SK-N-SH treated with all-trans-retinoic acid at 6 μM for 48 hours (cell line): Measurements from ENCODE around the gene NAALADL2.

Experiments
- ARNTL ChIP-seq: fragments of 450-650 bp; formaldehyde crosslinking; IDR thresholded peaks from 2 replicates; pipeline ENCODE4 v1.5.0; 2020; ENCODE audit warnings: low read depth, mild to moderate bottlenecking, moderate library complexity, borderline replicate concordance
- BACH2 ChIP-seq: fragments of 250-450 bp; sonication (Bioruptor Pico); IDR thresholded peaks from 2 replicates; pipeline ENCODE4 v1.9.0; 2021; ENCODE audit warnings: mild to moderate bottlenecking, borderline replicate concordance
- CREB5 ChIP-seq: fragments of 250-450 bp; sonication (Bioruptor Pico); IDR thresholded peaks from 2 replicates; pipeline ENCODE4 v1.5.1; 2020; ENCODE audit warnings: low read depth, mild to moderate bottlenecking, moderate library complexity
- GLIS3 ChIP-seq: fragments of 250-450 bp; sonication (Bioruptor Pico); IDR thresholded peaks from 2 replicates; pipeline ENCODE4 v1.5.0; 2020; ENCODE audit warnings: mild to moderate bottlenecking, moderate library complexity
- PATZ1 ChIP-seq: fragments of 250-450 bp; sonication (Bioruptor Pico); IDR thresholded peaks from 2 replicates; pipeline ENCODE4 v1.8.0; 2020; ENCODE audit warnings: mild to moderate bottlenecking, moderate library complexity, borderline replicate concordance
- RARB ChIP-seq: fragments of 250-450 bp; sonication (Bioruptor Pico); IDR thresholded peaks from 2 replicates; pipeline ENCODE4 v1.8.0; 2021; ENCODE audit warnings: mild to moderate bottlenecking, moderate library complexity
- ZFP3 ChIP-seq: fragments of 250-450 bp; sonication (Bioruptor Pico); IDR thresholded peaks from 2 replicates; pipeline ENCODE4 v1.5.0; 2020; ENCODE audit warnings: mild to moderate bottlenecking, moderate library complexity
- ZNF565 ChIP-seq: fragments of 450-650 bp; formaldehyde crosslinking; conservative IDR thresholded peaks from 2 replicates; pipeline ENCODE4 v1.5.0; 2020; ENCODE audit warnings: low read depth, mild to moderate bottlenecking, moderate library complexity
- TF ChIP-seq, protein P1 (sequence below): fragments of 250-450 bp; sonication (Bioruptor Pico); IDR thresholded peaks from 2 replicates; pipeline ENCODE4 v1.5.0; 2020; ENCODE audit warnings: mild to moderate bottlenecking, moderate library complexity

DNA sequence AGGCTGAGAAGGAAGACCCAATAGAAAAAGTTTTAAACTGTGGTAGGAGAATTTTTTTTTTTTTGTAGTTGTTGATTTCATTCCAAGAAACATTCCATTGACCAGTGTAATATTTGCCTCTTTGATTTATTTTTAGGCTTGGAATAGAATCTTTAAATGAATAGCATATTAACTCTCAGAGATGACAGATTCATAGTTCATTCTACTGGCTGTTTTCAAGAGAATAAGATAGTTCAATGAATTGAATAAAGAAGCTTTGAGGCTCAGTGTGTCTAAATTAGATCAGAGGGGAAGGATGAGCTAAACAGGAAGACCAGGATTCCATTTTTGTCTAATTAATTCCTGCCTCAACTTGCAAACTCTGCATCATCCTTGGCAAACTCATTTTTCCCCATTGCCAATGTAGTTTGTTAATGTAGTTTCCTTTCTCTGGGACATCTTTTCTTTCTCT is 98.4 kb downstream of the NAALADL2 start:
- TF ChIP-seq GLIS3 (CRISPR knock-in tag) (no peak), RARB (no peak), PATZ1 (CRISPR knock-in tag) (peak; percentile 74; the same call in 1 of the 2 replicates), ZNF565 (CRISPR knock-in tag) (no peak), CREB5 (CRISPR knock-in tag) (peak; percentile 56), ARNTL (no peak), ZFP3 (CRISPR knock-in tag) (no peak), BACH2 (CRISPR knock-in tag) (no peak)
- TF ChIP-seq, protein P1, sequence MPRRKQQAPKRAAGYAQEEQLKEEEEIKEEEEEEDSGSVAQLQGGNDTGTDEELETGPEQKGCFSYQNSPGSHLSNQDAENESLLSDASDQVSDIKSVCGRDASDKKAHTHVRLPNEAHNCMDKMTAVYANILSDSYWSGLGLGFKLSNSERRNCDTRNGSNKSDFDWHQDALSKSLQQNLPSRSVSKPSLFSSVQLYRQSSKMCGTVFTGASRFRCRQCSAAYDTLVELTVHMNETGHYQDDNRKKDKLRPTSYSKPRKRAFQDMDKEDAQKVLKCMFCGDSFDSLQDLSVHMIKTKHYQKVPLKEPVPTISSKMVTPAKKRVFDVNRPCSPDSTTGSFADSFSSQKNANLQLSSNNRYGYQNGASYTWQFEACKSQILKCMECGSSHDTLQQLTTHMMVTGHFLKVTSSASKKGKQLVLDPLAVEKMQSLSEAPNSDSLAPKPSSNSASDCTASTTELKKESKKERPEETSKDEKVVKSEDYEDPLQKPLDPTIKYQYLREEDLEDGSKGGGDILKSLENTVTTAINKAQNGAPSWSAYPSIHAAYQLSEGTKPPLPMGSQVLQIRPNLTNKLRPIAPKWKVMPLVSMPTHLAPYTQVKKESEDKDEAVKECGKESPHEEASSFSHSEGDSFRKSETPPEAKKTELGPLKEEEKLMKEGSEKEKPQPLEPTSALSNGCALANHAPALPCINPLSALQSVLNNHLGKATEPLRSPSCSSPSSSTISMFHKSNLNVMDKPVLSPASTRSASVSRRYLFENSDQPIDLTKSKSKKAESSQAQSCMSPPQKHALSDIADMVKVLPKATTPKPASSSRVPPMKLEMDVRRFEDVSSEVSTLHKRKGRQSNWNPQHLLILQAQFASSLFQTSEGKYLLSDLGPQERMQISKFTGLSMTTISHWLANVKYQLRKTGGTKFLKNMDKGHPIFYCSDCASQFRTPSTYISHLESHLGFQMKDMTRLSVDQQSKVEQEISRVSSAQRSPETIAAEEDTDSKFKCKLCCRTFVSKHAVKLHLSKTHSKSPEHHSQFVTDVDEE (CRISPR knock-in tag) = no peak
